ENCODE results near the gene SMYD3. TPM values are rescaled to one million over a fixed set of nuclear protein-coding genes. Genes with fewer than 3 reads are reported as not detected.
"Not testable (repeated sequence)": the region's sequence is repeated elsewhere in the genome, so short reads cannot be mapped to it uniquely, and the experiment has no call there.

The SMYD3 gene
- polyA plus RNA-seq, 3 donors from 2014 or later, result 48.4 to 57.5 (median 50.8) TPM

DNA sequence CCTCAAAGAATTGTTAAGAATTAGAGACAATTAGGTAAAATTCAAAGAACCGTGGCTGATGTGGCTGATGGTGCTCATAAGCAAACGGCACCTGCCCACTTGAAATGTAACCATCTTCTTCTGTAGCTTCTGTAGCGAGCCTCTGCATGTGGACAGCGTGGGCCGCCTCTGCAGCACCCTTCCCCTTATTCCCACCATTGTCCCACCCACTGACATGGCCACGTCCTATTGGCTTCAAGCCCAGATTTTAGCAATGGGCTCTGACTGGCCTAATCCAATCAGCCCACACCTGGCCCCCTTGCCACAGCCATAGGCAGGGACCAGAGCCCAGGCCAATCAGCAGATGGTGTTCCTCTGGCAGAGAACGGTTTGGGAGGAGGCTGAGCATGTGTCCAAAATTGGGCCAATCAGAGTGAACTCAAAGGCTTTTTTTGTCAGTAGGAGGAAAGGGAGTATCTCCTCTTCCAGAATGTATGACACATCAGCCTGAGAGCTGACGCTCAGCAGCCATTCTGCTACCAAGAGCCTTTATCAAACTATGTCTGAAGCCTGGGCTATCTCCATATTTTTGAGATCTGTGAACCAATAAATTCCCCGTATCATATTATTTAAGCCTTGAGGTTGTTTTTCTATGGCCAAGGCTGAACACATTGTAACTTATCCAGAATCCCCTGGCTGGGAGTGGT is 518.5 kb downstream of the SMYD3 start:
- Mint-ChIP-seq H3K4me1 (peaks cover 33 to 41% of the 10 kb centered on the region in 2 donors), H3K36me3 (peaks cover 0 to 8% (median 2%) of the 10 kb centered on the region in 3 donors), H3K27ac (no peak overlapping the region), H3K27me3 (ENCODE audit: low read depth in 3 of 3) (peaks cover 0 to 3% (median 0%) of the 10 kb centered on the region in 3 donors), H3K9me3 (no peaks in the 10 kb centered on the region), H3K4me3 (no peak overlapping the region)
- no peak for DNase-seq

DNA sequence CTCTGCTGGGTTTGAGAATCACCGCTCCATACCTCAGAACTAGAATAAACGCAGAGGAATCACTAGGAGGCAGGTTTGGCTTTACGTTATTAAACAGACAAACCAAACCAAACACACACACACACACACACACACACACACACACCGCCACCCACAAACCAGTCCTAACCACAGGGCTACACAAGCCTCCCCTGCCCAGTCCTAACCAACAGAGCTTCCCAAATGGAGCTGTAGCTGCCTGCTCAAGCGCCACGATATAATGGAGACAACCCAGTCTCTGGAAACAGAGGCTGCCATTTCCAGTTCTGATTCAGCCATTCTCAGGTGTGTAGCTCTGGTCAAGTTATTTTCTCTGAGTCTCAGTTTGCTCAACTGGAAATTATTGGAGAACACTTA is 519.1 kb downstream of the SMYD3 start:
- H3K9me3 Mint-ChIP-seq, result no peaks in the 10 kb centered on the region
- H3K27me3 Mint-ChIP-seq (ENCODE audit: low read depth in 3 of 3), result peaks cover 0 to 3% (median 0%) of the 10 kb centered on the region in 3 donors
- H3K27ac Mint-ChIP-seq, result no peak overlapping the region
- H3K36me3 Mint-ChIP-seq, result peaks cover 0 to 8% (median 0%) of the 10 kb centered on the region in 3 donors
- no peak for DNase-seq
- no peak overlapping the region for H3K4me3 Mint-ChIP-seq
- peaks cover 33 to 41% of the 10 kb centered on the region in 2 donors for H3K4me1 Mint-ChIP-seq

DNA sequence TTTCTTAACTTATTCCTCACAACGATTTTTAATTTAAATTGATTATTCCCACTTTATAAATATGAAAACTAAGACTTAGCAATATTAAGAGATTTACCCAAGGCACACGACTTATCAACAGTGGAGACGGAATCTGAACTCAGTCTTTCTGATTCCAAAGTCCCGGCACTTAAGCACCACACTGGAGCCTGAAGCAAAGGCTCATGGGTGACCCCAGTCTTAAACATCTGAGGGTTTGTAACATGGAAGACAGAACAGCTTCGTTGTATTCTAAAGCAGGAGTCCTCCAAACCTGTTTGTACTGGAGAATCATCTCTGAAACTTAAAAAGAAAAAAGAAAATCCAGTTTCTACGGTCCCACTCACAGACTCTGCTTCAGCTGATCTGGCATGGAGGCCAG is 519.5 kb downstream of the SMYD3 start:
- H3K9me3 Mint-ChIP-seq, result no peaks in the 10 kb centered on the region
- H3K36me3 Mint-ChIP-seq, result peaks cover 0 to 8% (median 0%) of the 10 kb centered on the region in 3 donors
- DNase-seq, result no peak
- no peak overlapping the region for H3K4me3 Mint-ChIP-seq
- peaks cover 0 to 3% (median 0%) of the 10 kb centered on the region in 3 donors for H3K27me3 Mint-ChIP-seq (ENCODE audit: low read depth in 3 of 3)
- no peak overlapping the region for H3K27ac Mint-ChIP-seq
- H3K4me1 Mint-ChIP-seq, result peaks cover 33 to 41% of the 10 kb centered on the region in 2 donors

DNA sequence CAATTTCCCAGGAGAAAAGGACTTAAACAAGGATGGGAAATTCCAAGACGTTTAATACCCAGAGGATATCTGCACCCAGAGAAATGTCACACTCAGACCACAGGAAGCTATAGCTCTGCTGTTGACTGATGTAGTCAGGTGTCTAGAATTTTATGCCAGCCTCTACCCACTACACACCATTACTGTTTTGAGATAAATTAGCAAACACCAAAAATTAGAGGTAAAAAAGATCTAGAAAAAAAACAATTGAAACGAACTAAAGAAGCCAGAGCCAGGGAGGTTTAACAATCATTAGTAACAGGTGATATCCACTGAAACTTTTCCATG is 519.9 kb downstream of the SMYD3 start:
- H3K36me3 Mint-ChIP-seq, result peaks cover 0 to 8% (median 0%) of the 10 kb centered on the region in 3 donors
- peaks cover 33 to 41% of the 10 kb centered on the region in 2 donors for H3K4me1 Mint-ChIP-seq
- H3K27ac Mint-ChIP-seq, result no peak overlapping the region
- peaks cover 0 to 3% (median 0%) of the 10 kb centered on the region in 3 donors for H3K27me3 Mint-ChIP-seq (ENCODE audit: low read depth in 3 of 3)
- no peak overlapping the region for H3K4me3 Mint-ChIP-seq
- DNase-seq, result no peak
- no peaks in the 10 kb centered on the region for H3K9me3 Mint-ChIP-seq

DNA sequence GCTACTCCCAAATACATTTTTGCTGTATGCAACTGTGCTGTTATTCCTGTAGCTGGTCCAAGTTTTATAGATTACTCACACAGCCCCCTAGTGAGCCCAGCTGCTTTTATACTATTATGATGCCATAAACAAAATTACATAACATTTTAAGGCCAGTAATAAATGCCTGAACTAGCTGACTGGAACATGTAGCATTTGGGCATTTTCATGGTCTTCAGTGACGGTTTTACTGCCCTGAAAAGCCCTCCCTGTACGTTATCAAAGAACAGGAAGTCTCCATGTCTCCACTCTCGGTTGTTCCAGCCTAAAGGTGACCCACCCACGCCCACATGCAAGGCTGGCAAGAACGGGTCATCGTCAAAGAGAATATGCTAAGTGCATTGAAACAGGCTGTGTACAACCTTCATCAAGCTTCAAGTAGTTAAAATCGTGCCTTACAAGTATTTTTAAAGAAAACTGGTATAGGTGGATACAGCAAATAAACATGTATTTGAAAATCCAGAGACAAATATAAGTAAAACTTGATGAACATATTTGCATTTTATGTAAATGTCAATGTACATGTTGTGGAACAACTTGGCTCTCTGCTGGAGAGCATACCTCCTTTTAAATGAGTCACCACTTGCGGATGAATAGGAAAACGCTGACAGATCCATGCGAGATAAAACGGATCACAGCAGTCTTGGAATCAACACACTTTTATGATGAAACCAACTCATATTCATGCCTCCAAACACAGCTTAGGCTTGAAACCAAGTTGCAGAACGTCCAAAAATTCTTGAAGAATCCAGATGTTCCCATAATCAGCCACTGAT is 520.5 kb downstream of the SMYD3 start:
- H3K4me1 Mint-ChIP-seq, result peaks cover 33 to 41% of the 10 kb centered on the region in 2 donors
- DNase-seq, result no peak
- H3K4me3 Mint-ChIP-seq, result no peak overlapping the region
- H3K27ac Mint-ChIP-seq, result no peak overlapping the region
- H3K9me3 Mint-ChIP-seq, result no peaks in the 10 kb centered on the region
- peaks cover 0 to 3% (median 0%) of the 10 kb centered on the region in 3 donors for H3K27me3 Mint-ChIP-seq (ENCODE audit: low read depth in 3 of 3)
- H3K36me3 Mint-ChIP-seq, result peaks cover 0 to 8% (median 0%) of the 10 kb centered on the region in 3 donors

DNA sequence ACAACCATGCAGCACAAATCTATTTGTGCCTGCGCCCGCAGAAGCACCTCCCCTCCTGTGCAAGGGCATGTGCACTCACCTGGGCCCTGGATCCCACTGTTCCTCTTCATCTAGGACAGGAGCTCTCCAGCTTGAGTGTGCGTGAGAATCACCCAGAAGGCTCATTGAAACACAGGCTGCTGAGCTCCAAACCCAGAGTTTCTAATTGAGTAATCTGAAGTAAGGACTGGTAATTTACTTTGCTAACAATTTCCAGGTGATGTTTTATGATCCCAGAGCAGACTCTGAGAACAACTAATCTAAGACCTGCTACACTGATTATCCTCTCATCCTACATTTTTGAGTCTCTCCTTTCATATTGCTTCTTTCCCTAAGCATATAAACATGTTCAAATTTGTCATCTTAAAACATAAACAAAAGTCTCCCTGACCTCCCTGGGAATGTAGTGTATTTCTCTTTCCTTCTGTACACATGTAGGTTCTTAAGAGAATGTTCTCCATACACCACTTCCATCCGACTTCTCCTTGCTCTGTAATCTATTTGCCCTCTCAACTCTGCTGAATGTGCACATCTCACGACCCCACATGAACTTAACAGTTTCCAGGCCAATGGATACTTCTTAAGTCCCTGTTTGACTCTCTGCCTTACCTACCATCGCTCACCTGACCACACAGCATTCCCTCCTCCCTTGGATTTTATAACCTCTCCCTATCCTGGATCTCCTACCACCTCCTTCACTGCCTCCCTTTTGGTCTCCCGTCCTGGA is 522.5 kb downstream of the SMYD3 start:
- H3K27me3 Mint-ChIP-seq (ENCODE audit: low read depth in 3 of 3), result peaks cover 0 to 4% (median 2%) of the 10 kb centered on the region in 3 donors
- H3K27ac Mint-ChIP-seq, result peak overlapping the region in 2 of 6 donors; percentile 20 to 74
- no peak overlapping the region for H3K4me3 Mint-ChIP-seq
- H3K9me3 Mint-ChIP-seq, result no peaks in the 10 kb centered on the region
- DNase-seq, result no peak
- H3K36me3 Mint-ChIP-seq, result peaks cover 0 to 8% (median 0%) of the 10 kb centered on the region in 3 donors
- peaks cover 22 to 29% of the 10 kb centered on the region in 2 donors for H3K4me1 Mint-ChIP-seq

DNA sequence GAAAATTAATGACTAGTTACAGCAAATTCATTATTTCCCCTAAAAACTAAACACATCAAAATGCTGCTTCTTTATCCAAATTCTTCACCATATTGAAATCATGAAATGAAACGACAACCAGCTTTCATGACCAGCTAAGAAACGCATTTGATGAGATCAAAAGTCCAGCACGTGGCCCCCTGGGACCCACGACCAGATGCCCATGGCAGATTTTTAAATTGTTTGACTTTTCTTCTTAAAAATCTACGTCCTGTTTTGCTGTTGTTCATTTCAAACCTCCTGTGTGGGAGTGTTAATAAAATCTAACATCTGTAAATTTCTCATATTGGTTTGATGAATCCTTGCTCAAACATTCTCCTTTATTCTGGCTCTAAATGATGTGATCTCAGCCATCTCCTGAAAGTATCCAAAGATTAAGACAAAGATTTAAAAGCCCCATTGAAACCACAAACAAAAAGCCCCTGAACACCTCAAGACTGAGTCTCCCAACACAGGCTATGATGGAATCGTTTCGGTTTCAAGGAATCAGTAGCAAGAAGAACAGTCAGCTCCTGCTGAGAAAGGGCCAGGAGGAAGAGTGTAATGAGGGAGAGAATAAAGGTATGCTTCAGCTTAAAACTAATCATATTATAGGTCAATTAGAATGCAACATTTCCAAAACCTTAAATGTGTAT is 523.6 kb downstream of the SMYD3 start:
- H3K9me3 Mint-ChIP-seq, result no peaks in the 10 kb centered on the region
- H3K36me3 Mint-ChIP-seq, result peaks cover 0 to 10% (median 3%) of the 10 kb centered on the region in 3 donors
- no peak for DNase-seq
- H3K4me3 Mint-ChIP-seq, result no peak overlapping the region
- H3K27ac Mint-ChIP-seq, result peak overlapping the region in 1 of 6 donors; percentile 32
- H3K27me3 Mint-ChIP-seq (ENCODE audit: low read depth in 3 of 3), result peaks cover 0 to 4% (median 2%) of the 10 kb centered on the region in 3 donors
- H3K4me1 Mint-ChIP-seq, result peaks cover 16 to 18% of the 10 kb centered on the region in 2 donors

DNA sequence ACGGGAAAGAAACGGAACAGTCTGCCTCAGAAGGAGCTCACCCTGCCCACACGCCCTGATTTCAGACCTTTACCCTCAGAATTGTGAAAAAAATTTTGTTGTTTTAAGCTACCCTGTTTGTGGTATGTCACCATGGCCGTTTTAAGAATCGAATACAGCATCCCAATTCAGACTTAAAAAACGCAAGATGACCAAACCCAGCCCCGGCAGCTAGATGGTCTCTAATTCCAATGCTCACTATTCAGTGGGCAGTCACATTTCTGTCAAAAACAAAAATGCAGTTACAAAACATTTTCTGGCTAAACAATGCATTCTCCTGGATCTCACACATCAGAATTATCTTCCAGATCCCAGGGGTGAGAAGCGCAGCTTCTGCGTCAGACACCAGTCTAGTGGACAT is 527.5 kb downstream of the SMYD3 start:
- Mint-ChIP-seq H3K4me1 (no peaks in the 10 kb centered on the region), H3K27me3 (ENCODE audit: low read depth in 3 of 3) (peaks cover 0 to 2% (median 1%) of the 10 kb centered on the region in 3 donors), H3K9me3 (no peaks in the 10 kb centered on the region)

DNA sequence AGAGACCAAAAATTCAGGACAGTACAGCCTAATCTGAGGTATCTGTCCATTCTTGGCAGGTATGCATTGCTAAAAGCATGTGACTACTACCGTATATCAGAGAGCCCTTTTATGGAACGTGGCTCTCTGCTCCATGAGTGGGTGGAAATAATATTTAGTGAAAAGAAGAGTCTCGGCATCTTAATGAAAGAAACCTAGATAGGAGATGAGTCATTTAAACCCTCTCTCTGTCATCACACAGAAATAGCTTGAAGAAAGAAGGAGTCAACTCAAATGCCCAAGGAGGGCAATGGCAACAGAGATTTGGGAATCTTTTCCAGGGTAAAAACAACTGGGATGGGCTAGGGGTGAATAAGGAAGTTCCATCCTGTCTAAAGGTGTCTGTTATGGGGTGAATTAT is 528.2 kb downstream of the SMYD3 start:
- no peak for DNase-seq
- Mint-ChIP-seq H3K27me3 (ENCODE audit: low read depth in 3 of 3) (peaks cover 0 to 2% (median 1%) of the 10 kb centered on the region in 3 donors), H3K9me3 (no peaks in the 10 kb centered on the region), H3K27ac (no peak overlapping the region), H3K4me3 (no peak overlapping the region), H3K4me1 (no peaks in the 10 kb centered on the region), H3K36me3 (peaks cover 0 to 7% (median 3%) of the 10 kb centered on the region in 3 donors)

More for the DNA sequence above, 527.5 kb downstream of the SMYD3 start:
- H3K27ac Mint-ChIP-seq, result no peak overlapping the region
- DNase-seq, result no peak
- H3K4me3 Mint-ChIP-seq, result no peak overlapping the region
- peaks cover 0 to 9% (median 3%) of the 10 kb centered on the region in 3 donors for H3K36me3 Mint-ChIP-seq

DNA sequence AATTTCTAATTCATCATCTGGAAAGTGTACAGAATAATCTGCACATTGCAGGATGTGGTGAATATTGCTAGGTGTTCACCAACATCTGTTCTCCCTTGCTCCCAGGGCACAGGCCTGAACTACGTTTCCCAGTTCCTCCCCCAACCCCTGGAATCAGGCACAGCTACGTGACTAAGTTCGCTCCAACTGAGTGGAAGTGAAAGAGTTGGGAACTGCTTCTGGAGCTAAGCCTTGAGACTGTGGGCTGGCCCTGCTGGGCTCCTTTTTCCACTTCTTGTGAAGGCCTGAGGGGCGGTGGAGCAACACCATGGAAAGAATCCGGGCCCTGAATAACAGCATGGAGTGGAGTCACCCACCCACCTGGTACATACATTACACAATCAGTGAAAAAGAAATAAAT is 534.6 kb downstream of the SMYD3 start:
- Mint-ChIP-seq H3K27ac (peak overlapping the region in 1 of 6 donors; percentile 29), H3K4me3 (no peak overlapping the region), H3K36me3 (peaks cover 0 to 5% (median 0%) of the 10 kb centered on the region in 3 donors), H3K27me3 (ENCODE audit: low read depth in 3 of 3) (no peaks in the 10 kb centered on the region), H3K4me1 (no peaks in the 10 kb centered on the region), H3K9me3 (no peaks in the 10 kb centered on the region)
- DNase-seq, result no peak

DNA sequence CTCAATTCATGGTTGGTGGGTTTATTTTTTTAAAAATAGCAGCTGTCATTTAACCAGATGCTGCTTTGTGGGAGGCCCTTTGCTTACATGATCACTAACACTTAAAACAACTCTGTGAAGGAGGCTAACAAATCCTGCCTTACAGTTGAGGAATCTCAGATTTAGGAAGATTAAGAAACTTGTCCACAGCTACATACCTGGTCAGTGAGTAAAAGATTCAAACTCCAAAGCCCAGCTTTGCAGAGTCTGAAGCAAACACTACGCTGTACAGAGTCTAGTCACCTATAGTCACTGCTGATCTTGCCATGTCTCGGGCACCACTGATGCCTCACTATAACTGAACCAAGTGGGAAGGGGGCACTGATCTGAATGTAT is 535.4 kb downstream of the SMYD3 start:
- no peak for DNase-seq
- Mint-ChIP-seq H3K4me1 (no peaks in the 10 kb centered on the region), H3K4me3 (no peak overlapping the region)

DNA sequence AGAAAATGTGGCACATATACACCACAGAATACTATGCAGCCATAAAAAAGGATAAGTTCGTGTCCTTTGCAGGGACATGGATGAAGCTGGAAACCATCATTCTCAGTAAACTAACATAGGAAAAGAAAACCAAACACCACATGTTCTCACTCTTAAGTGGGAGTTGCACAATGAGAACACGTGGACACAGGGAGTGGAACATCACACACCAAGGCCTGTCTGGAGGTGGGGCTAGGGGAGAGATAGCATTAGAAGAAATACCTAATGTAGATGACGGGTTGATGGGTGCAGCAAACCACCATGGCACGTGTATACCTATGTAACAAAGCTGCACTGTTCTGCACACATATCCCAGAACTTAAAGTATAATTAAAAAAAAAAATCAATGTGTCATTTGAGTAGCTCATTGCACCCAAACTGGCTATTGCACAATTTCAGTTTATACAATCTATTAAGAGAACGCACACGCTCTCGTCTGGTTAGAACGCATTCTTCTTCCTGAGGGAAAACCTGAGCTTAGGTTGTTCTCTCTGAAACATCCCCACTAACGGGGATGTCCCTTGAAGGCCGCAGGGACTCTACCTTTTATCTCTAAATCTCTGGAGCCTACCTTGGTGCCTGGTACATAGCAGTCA is 535.9 kb downstream of the SMYD3 start:
- H3K36me3 Mint-ChIP-seq; H3K4me3 Mint-ChIP-seq; H3K9me3 Mint-ChIP-seq; H3K4me1 Mint-ChIP-seq; DNase-seq; H3K27ac Mint-ChIP-seq; H3K27me3 Mint-ChIP-seq (ENCODE audit: low read depth in 3 of 3): not testable (repeated sequence)

More for the DNA sequence above, 535.4 kb downstream of the SMYD3 start:
- H3K27ac Mint-ChIP-seq, result no peak overlapping the region
- peaks cover 0 to 5% (median 0%) of the 10 kb centered on the region in 3 donors for H3K36me3 Mint-ChIP-seq
- H3K9me3 Mint-ChIP-seq, result no peaks in the 10 kb centered on the region
- H3K27me3 Mint-ChIP-seq (ENCODE audit: low read depth in 3 of 3), result no peaks in the 10 kb centered on the region

DNA sequence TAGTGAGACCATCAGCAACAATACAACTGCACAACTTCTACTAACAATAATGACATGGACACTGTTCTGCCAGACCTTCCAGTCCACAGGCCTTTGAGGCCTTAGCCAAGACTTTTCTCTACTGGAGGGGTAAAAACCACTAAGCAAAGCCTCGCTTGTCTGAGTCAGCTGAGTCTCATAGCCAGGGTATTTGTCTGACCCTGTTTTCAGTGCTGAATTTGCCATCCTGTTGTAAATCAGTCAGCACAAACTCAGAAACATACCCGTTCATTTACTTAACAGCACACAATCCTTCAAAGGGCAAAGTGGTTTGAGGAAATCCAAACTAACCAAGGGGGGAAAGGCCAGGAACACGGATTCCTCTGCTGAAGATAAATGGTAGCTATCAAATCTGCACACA is 537.8 kb downstream of the SMYD3 start:
- Mint-ChIP-seq H3K27ac (no peak overlapping the region), H3K9me3 (no peaks in the 10 kb centered on the region), H3K27me3 (ENCODE audit: low read depth in 3 of 3) (no peaks in the 10 kb centered on the region), H3K36me3 (peaks cover 0 to 5% (median 0%) of the 10 kb centered on the region in 3 donors), H3K4me3 (no peak overlapping the region), H3K4me1 (no peaks in the 10 kb centered on the region)
- DNase-seq, result no peak
